SK-N-SH (cell line): ENCODE data around the gene PPIL4. TPM values are rescaled to one million over a fixed set of nuclear protein-coding genes. Genes with fewer than 3 reads are reported as not detected.
"Not testable (repeated sequence)": the region's sequence is repeated elsewhere in the genome, so short reads cannot be mapped to it uniquely, and the experiment has no call there.

Experiments
- CTCF ChIA-PET: fragments of 300-600, 350-600 bp; formaldehyde crosslinking; extraction: SDS; loops from one replicate; lab custom pipeline; 2021; lab: Yijun Ruan, JAX
- POLR2A ChIA-PET: fragments of 350-600 bp; sonication (Branson Sonifier 250); formaldehyde crosslinking; extraction: SDS; loops from one replicate; lab custom pipeline; 2020; ENCODE audit warnings: antibody characterized with exemption, inconsistent platforms; lab: Yijun Ruan, JAX
- DNase-seq: peaks from one replicate; pipeline ENCODE4 v3.0.0; 2012
- H2AFZ ChIP-seq: fragments of 200-600 bp; sonication (generic); 2 replicates; pipeline ENCODE4 v1.8.1; 2016; ENCODE audit warnings: antibody characterized with exemption, mild to moderate bottlenecking, low read depth
- H3F3A ChIP-seq: fragments of 200-600 bp; sonication (generic); replicated peaks from 2 replicates; pipeline ENCODE3; 2016; ENCODE audit warnings: antibody characterized with exemption, mild to moderate bottlenecking; ENCODE audit not compliant: insufficient read depth
- H3K27ac ChIP-seq, 2 experiments: fragments of 200-500 bp in 1 of 2; fragments of 200-600 bp in 1 of 2; sonication (Bioruptor generic) in 1 of 2; sonication (generic), shearing (Covaris generic) in 1 of 2; 2 replicates each; pipeline versions ENCODE4 v1.5.1 to v1.6.1; 2014 to 2016; ENCODE audit warnings: low read depth in 2 of 2, inconsistent platforms in 1 of 2, low read length in 1 of 2, mild to moderate bottlenecking in 1 of 2, mixed read lengths in 1 of 2
- H3K27me3 ChIP-seq: fragments of 200-600 bp; sonication (generic), shearing (Covaris generic); 2 replicates; pipeline ENCODE4 v1.6.1; 2016; ENCODE audit warnings: mixed run types; ENCODE audit not compliant: insufficient read depth
- H3K36me3 ChIP-seq, 2 experiments: fragments of 200-500 bp in 1 of 2; fragments of 200-600 bp in 1 of 2; sonication (Bioruptor generic) in 1 of 2; sonication (generic) in 1 of 2; replicated peaks in 1 of 2; 2 replicates each; pipeline versions ENCODE3 to v1.5.1; 2014 to 2016; ENCODE audit warnings: low read length in 1 of 2, mild to moderate bottlenecking in 1 of 2; ENCODE audit not compliant: insufficient read depth in 2 of 2, control insufficient read depth in 1 of 2
- H3K4me1 ChIP-seq, 2 experiments: fragments of 200-500 bp in 1 of 2; fragments of 200-600 bp in 1 of 2; sonication (Bioruptor generic) in 1 of 2; sonication (generic), shearing (Covaris generic) in 1 of 2; 2 replicates each; pipeline versions ENCODE4 v1.5.1 to v1.6.1; 2014 to 2016; ENCODE audit warnings: low read depth in 1 of 2, low read length in 1 of 2, mixed run types in 1 of 2; ENCODE audit not compliant: insufficient read depth in 2 of 2, control insufficient read depth in 1 of 2
- H3K4me2 ChIP-seq: fragments of 200-600 bp; sonication (generic), shearing (Covaris generic); 2 replicates; pipeline ENCODE4 v1.6.1; 2017; ENCODE audit warnings: mixed run types
- H3K4me3 ChIP-seq, 2 experiments: fragments of 200-500 bp in 1 of 2; fragments of 200-600 bp in 1 of 2; sonication (Bioruptor generic) in 1 of 2; sonication (generic), shearing (Covaris generic) in 1 of 2; 2 replicates each; pipeline versions ENCODE4 v1.5.1 to v1.8.1; 2014 to 2016; ENCODE audit warnings: low read depth in 2 of 2, inconsistent platforms in 1 of 2, low read length in 1 of 2, mild to moderate bottlenecking in 1 of 2, mixed read lengths in 1 of 2, moderate library complexity in 1 of 2
- H3K79me2 ChIP-seq: fragments of 200-600 bp; sonication (generic); 2 replicates; pipeline ENCODE4 v1.8.1; 2017; ENCODE audit warnings: mild to moderate bottlenecking; ENCODE audit not compliant: insufficient read depth
- H3K9ac ChIP-seq: fragments of 200-600 bp; sonication (generic); 2 replicates; pipeline ENCODE4 v1.6.1; 2017; ENCODE audit warnings: mixed run types
- H3K9me2 ChIP-seq: fragments of 200-600 bp; sonication (generic); 2 replicates; pipeline ENCODE4 v1.6.1; 2017; ENCODE audit warnings: mixed run types
- H3K9me3 ChIP-seq: fragments of 200-600 bp; sonication (generic); 2 replicates; pipeline ENCODE4 v1.6.1; 2017; ENCODE audit warnings: mixed run types, mild to moderate bottlenecking, moderate library complexity
- H4K20me1 ChIP-seq: fragments of 200-600 bp; sonication (generic); 2 replicates; pipeline ENCODE4 v1.6.1; 2017; ENCODE audit warnings: mild to moderate bottlenecking, mixed run types; ENCODE audit not compliant: insufficient read depth
- FOSL2 ChIP-seq: IDR thresholded peaks from 2 replicates; pipeline ENCODE4 v1.4.0; 2012; ENCODE audit warnings: low read depth, mild to moderate bottlenecking, moderate library complexity, borderline replicate concordance
- FOXJ3 ChIP-seq: sonication (generic); formaldehyde crosslinking; IDR thresholded peaks from 2 replicates; pipeline ENCODE4 v1.5.1; 2020; ENCODE audit warnings: mild to moderate bottlenecking, missing genetic modification reagents
- GATA2 ChIP-seq: sonication (generic); formaldehyde crosslinking; IDR thresholded peaks from 2 replicates; pipeline ENCODE4 v1.5.0; 2020; ENCODE audit warnings: mild to moderate bottlenecking, missing genetic modification reagents
- JUND ChIP-seq: IDR thresholded peaks from 2 replicates; pipeline ENCODE4 v1.4.0; 2012
- NRF1 ChIP-seq: IDR thresholded peaks from 2 replicates; pipeline ENCODE4 v1.6.1; 2012; ENCODE audit warnings: low read depth, mild to moderate bottlenecking, low read length
- POLR2AphosphoS5 ChIP-seq: IDR thresholded peaks from 2 replicates; pipeline ENCODE4 v1.6.1; 2012; ENCODE audit warnings: low read depth, low read length
- RXRA ChIP-seq: IDR thresholded peaks from 2 replicates; pipeline ENCODE4 v1.4.0; 2012; ENCODE audit warnings: low read depth, mild to moderate bottlenecking, borderline replicate concordance
- SIN3A ChIP-seq: IDR thresholded peaks from 2 replicates; pipeline ENCODE4 v1.6.1; 2012; ENCODE audit warnings: low read depth, mild to moderate bottlenecking, low read length, moderate library complexity, borderline replicate concordance
- TCF12 ChIP-seq: IDR thresholded peaks from 2 replicates; pipeline ENCODE4 v1.4.0; 2012
- whole genome bisulfite sequencing: methylation state at CpG from one replicate; pipeline ENCODE4 v1.1.6; 2017; ENCODE audit warnings: low lambda C conversion rate; 5-methylcytosine and 5-hydroxymethylcytosine counted together
- polyA plus RNA-seq, 3 experiments: library from polyadenylated mRNA; depleted of rRNA; stranded (reverse); fragments of >200 nt; gene quantifications; 2 replicates each; pipeline ENCODE4 v1.2.3, GENCODE V29; 2012
- TF ChIP-seq, protein P1 (sequence below): IDR thresholded peaks from 2 replicates; pipeline ENCODE4 v1.4.0; 2012; ENCODE audit warnings: low read depth
- TF ChIP-seq, protein P2 (sequence below): IDR thresholded peaks from 2 replicates; pipeline ENCODE4 v1.6.1; 2012; ENCODE audit warnings: mild to moderate bottlenecking, low read depth, low read length, moderate library complexity

Gene PPIL4
- polyA plus RNA-seq, 1 of the 3 experiments (the other 2 are of a cell fraction) = 3.3 TPM

DNA sequence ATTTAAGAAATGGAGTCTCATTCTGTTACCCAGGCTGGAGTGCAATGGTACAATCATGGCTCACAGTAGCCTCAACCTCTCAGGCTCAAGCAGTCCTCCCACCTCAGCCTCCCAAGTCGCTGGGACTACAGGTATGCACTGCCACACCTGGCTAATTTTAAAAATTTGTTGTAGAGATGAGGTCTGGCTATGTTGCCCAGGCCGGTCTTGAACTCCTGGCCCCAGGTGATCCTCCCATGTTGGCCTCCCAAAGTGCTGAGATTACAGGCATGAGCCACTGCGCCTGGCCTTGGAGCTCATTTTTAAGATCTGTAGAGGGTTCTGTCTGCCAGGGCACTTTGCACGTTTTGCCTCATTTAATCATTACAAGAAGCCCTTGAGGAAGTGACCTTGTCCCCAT is 78.6 kb downstream of the PPIL4 start:
- no peak overlapping the region for H3K27ac ChIP-seq
- no peak overlapping the region for H3K9ac ChIP-seq
- no peaks in the 10 kb centered on the region for H3K9me2 ChIP-seq
- no peaks in the 10 kb centered on the region for H3K36me3 ChIP-seq
- H4K20me1 ChIP-seq = no peaks in the 10 kb centered on the region
- no peak overlapping the region for H2AFZ ChIP-seq
- WGBS = 71% methylated on average over 3 of the region's 4 CpGs
- no peak for DNase-seq
- H3K9me3 ChIP-seq = no peaks in the 10 kb centered on the region
- no peak for TF ChIP-seq FOSL2
- H3K79me2 ChIP-seq = no peaks in the 10 kb centered on the region
- ChIA-PET POLR2A (no interaction called here), CTCF (interaction anchor here (1.5 to 2.0 kb wide), 2 partner anchors 35 to 50 kb away, joined by 4 to 6 read pairs; no protein-coding TSS in a partner anchor)
- H3K4me1 ChIP-seq = no peaks in the 10 kb centered on the region
- H3K27me3 ChIP-seq = no peaks in the 10 kb centered on the region
- H3K4me3 ChIP-seq = no peak overlapping the region
- H3F3A ChIP-seq = no peaks in the 10 kb centered on the region
- no peak overlapping the region for H3K4me2 ChIP-seq

DNA sequence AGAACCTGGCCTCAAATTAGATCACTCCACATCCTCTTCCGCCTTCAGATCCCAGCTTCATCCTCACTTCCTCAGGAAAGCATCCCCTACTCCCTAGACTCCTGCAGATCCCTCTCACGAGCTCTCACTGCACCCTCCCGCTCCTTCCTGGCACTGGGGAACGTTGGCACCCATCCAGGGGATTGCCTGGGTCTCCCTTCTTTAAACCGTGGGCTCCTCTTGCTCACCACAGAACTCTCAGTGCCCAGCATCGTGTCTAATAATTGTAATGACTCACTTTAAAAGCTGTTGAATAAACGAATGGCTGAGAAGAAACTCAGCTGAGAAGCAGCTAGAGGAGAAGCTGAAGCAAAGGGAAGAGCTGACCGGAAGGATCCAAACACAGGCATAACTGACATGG is 81.4 kb downstream of the PPIL4 start:
- Histone ChIP-seq H4K20me1 (no peaks in the 10 kb centered on the region), H3K9me3 (no peaks in the 10 kb centered on the region), H3F3A (no peaks in the 10 kb centered on the region), H3K36me3 (no peaks in the 10 kb centered on the region), H3K4me2 (no peak overlapping the region), H2AFZ (no peak overlapping the region), H3K4me1 (no peaks in the 10 kb centered on the region), H3K27me3 (no peaks in the 10 kb centered on the region), H3K9me2 (no peaks in the 10 kb centered on the region), H3K9ac (no peak overlapping the region), H3K4me3 (no peak overlapping the region), H3K27ac (no peak overlapping the region), H3K79me2 (no peaks in the 10 kb centered on the region)
- 38% methylated on average over 8 of the region's 8 CpGs for WGBS
- TF ChIP-seq, protein P1, sequence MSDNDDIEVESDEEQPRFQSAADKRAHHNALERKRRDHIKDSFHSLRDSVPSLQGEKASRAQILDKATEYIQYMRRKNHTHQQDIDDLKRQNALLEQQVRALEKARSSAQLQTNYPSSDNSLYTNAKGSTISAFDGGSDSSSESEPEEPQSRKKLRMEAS = no peak
- TF ChIP-seq FOXJ3 (no peak), POLR2AphosphoS5 (no peak), SIN3A (no peak), GATA2 (no peak), RXRA (no peak), JUND (no peak)
- ChIA-PET POLR2A (no interaction called here), CTCF (interaction anchor here (2.0 kb wide), 1 partner anchor 32 kb away, joined by 6 read pairs; no protein-coding TSS in a partner anchor)
- DNase-seq = no peak

DNA sequence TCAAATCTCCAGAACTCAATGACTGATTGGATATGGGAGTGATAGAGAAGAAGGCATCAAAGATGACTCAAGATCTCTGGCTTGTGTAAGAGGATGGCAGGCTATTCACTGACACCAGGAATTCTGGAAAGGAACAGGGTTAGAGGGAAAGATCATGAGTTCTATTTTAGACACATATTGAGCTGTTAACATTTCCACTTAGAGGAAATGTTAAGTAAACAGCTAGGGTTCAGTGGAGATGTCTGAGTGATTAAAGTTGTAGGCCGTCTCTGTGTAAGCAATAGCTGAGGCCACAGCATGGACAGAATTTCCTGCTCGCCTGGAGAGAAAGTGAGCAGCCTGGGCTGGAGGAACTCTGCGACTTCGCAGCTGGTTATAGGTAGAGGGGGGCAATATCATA is 82.1 kb downstream of the PPIL4 start:
- TF ChIP-seq, protein P1 = no peak
- TF ChIP-seq TCF12 (no peak), NRF1 (no peak)
- TF ChIP-seq, protein P2, sequence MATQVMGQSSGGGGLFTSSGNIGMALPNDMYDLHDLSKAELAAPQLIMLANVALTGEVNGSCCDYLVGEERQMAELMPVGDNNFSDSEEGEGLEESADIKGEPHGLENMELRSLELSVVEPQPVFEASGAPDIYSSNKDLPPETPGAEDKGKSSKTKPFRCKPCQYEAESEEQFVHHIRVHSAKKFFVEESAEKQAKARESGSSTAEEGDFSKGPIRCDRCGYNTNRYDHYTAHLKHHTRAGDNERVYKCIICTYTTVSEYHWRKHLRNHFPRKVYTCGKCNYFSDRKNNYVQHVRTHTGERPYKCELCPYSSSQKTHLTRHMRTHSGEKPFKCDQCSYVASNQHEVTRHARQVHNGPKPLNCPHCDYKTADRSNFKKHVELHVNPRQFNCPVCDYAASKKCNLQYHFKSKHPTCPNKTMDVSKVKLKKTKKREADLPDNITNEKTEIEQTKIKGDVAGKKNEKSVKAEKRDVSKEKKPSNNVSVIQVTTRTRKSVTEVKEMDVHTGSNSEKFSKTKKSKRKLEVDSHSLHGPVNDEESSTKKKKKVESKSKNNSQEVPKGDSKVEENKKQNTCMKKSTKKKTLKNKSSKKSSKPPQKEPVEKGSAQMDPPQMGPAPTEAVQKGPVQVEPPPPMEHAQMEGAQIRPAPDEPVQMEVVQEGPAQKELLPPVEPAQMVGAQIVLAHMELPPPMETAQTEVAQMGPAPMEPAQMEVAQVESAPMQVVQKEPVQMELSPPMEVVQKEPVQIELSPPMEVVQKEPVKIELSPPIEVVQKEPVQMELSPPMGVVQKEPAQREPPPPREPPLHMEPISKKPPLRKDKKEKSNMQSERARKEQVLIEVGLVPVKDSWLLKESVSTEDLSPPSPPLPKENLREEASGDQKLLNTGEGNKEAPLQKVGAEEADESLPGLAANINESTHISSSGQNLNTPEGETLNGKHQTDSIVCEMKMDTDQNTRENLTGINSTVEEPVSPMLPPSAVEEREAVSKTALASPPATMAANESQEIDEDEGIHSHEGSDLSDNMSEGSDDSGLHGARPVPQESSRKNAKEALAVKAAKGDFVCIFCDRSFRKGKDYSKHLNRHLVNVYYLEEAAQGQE = no peak
- Histone ChIP-seq H3K79me2 (no peaks in the 10 kb centered on the region), H3K4me2 (no peak overlapping the region), H3K27me3 (no peaks in the 10 kb centered on the region), H3K4me3 (no peak overlapping the region), H3K27ac (no peak overlapping the region), H3K9me3 (no peaks in the 10 kb centered on the region), H2AFZ (no peak overlapping the region), H4K20me1 (no peaks in the 10 kb centered on the region), H3K9ac (no peak overlapping the region), H3F3A (no peaks in the 10 kb centered on the region), H3K4me1 (no peaks in the 10 kb centered on the region), H3K36me3 (no peaks in the 10 kb centered on the region), H3K9me2 (no peaks in the 10 kb centered on the region)
- WGBS = 66% methylated on average over 4 of the region's 4 CpGs
- no peak for DNase-seq
- CTCF ChIA-PET = no interaction called here
- POLR2A ChIA-PET = no interaction called here

DNA sequence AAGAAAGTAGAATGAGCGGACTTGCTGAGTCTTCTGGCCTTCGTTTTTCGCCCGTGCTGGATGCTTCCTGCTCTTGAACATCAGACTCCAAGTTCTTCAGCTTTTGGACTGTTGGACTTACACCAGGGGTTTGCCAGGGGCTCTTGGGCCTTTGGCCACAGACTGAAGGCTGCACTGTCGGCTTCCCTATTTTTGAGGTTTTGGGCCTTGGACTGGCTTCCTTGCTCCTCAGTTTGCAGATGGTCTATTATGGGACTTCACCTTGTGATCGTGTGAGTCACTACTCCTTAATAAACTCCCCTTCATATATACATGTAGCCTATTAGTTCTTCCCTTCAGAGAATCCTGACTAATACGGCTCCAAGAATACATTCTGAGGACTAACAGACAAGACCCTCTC is 83.1 kb downstream of the PPIL4 start:
- H3K4me2 ChIP-seq, H3K4me3 ChIP-seq, H3K27me3 ChIP-seq, H3K4me1 ChIP-seq, H2AFZ ChIP-seq, H3K9me2 ChIP-seq, H4K20me1 ChIP-seq, H3K36me3 ChIP-seq, H3K79me2 ChIP-seq, DNase-seq, H3K9ac ChIP-seq, H3K9me3 ChIP-seq, H3K27ac ChIP-seq, POLR2A ChIA-PET, H3F3A ChIP-seq: not testable (repeated sequence)
- CTCF ChIA-PET = interaction anchor here (0.9 kb wide), 1 partner anchor 29 kb away, joined by 3 read pairs; no protein-coding TSS in a partner anchor
- WGBS = 97% methylated on average over 7 of the region's 7 CpGs
